Body of pancreas (tissue), 4 donors: ENCODE results near the gene ZMYND10.

Experiments
- POLR2A ChIP-seq, 3 donors: fragments of 450-650 bp; IDR thresholded peaks; one replicate each; pipeline ENCODE4 v1.6.1; 2016; ENCODE audit warnings: antibody characterized with exemption in 3 of 3, mild to moderate bottlenecking in 2 of 3
- TF ChIP-seq, protein P1 (sequence below), 7 experiments: fragments of 450-650 bp in 4 of 7; fragments of 200-600 bp in 3 of 7; sonication (generic) in 3 of 7; IDR thresholded peaks; one replicate each; pipeline ENCODE4 v1.5.1; 2016 to 2019; ENCODE audit warnings: antibody characterized with exemption in 7 of 7

DNA sequence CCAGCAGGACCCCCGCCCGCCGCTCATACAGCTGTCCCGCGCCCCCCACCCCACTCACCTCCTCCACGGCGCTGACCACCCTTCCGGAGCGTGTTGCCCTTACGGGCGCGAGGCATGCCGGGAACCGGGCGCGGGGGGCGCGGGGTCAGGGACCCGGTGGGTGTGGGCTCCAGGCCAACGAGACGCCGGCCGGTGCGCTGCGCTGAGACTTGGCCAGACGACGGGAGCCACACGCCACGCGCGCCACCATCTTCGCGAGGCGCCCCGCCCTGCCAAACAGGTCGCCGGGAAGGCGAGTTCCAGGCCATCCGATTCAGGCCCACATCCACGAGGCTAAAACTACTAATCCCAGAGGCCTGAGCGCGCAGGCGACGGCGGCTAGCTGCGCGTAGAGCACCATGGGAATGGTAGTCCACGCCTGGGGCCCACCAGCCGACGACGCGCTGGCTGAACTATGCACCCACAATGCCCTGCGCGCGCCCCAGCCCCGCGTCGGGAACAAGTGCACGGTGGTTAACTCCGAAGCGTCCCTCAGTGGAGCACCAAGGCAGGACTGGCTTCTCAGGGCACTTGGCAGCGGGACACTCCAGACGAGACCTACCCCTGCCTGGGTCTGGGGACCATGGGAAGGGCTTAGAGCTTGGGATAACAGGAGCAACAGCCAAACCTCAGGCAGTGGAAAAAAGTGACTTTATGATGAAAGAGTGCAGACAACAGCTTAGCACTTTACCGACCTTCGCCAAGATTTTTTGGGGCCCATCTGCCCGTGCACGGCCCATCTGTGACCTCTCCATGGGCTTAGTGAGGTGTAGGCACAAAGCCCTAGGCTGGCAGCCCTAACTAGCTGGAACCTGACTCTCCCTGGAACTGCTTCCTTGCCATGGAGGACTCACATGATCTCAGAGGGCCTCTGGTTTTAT, 53.1 kb downstream of the ZMYND10 start, which contains the start of gene IFRD2:
- TF ChIP-seq, protein P1, sequence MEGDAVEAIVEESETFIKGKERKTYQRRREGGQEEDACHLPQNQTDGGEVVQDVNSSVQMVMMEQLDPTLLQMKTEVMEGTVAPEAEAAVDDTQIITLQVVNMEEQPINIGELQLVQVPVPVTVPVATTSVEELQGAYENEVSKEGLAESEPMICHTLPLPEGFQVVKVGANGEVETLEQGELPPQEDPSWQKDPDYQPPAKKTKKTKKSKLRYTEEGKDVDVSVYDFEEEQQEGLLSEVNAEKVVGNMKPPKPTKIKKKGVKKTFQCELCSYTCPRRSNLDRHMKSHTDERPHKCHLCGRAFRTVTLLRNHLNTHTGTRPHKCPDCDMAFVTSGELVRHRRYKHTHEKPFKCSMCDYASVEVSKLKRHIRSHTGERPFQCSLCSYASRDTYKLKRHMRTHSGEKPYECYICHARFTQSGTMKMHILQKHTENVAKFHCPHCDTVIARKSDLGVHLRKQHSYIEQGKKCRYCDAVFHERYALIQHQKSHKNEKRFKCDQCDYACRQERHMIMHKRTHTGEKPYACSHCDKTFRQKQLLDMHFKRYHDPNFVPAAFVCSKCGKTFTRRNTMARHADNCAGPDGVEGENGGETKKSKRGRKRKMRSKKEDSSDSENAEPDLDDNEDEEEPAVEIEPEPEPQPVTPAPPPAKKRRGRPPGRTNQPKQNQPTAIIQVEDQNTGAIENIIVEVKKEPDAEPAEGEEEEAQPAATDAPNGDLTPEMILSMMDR (IDR thresholded peaks at IDR 0.05), result no peak
- TF ChIP-seq POLR2A (IDR thresholded peaks at IDR 0.05), result peak; percentile 68 to 85 (median 78)
